Endothelial cell (in vitro differentiated cells): ENCODE results near the gene ZCCHC24. TPM values are rescaled to one million over a fixed set of nuclear protein-coding genes. Genes with fewer than 3 reads are reported as not detected.

Experiments
- DNase-seq: peaks from one replicate; pipeline ENCODE4 v3.0.0; 2021; ENCODE audit warnings: low spot score
- H3K27ac Mint-ChIP-seq: one replicate; pipeline ENCODE4 v1.8.0; 2021; ENCODE audit warnings: mixed read lengths, inconsistent platforms; ENCODE audit not compliant: unreplicated experiment
- H3K27me3 Mint-ChIP-seq: one replicate; pipeline ENCODE4 v1.8.0; 2021; ENCODE audit warnings: mild to moderate bottlenecking, moderate library complexity, mixed read lengths, inconsistent platforms; ENCODE audit not compliant: unreplicated experiment
- H3K36me3 Mint-ChIP-seq: one replicate; pipeline ENCODE4 v1.8.0; 2021; ENCODE audit warnings: mild to moderate bottlenecking, low read depth, mixed read lengths, inconsistent platforms; ENCODE audit not compliant: unreplicated experiment
- H3K4me1 Mint-ChIP-seq: one replicate; pipeline ENCODE4 v1.8.0; 2021; ENCODE audit warnings: mild to moderate bottlenecking, mixed read lengths, inconsistent platforms; ENCODE audit not compliant: unreplicated experiment
- H3K4me3 Mint-ChIP-seq: one replicate; pipeline ENCODE4 v1.8.0; 2021; ENCODE audit warnings: mild to moderate bottlenecking, mixed read lengths, inconsistent platforms; ENCODE audit not compliant: unreplicated experiment
- H3K9me3 Mint-ChIP-seq: one replicate; pipeline ENCODE4 v1.8.0; 2021; ENCODE audit warnings: mixed read lengths, inconsistent platforms; ENCODE audit not compliant: unreplicated experiment
- total RNA-seq: library from RNA; stranded (reverse); fragmentation: NEBNext Ultra II Directional; extraction: Animal tissue kit (Norgen Biotek cat#: 25700); gene quantifications from one replicate; pipeline ENCODE4 v1.2.1, GENCODE V29; 2021; ENCODE audit not compliant: unreplicated experiment
- TF ChIP-seq, protein P1 (sequence below): fragments of 200-600 bp; sonication (generic); IDR thresholded peaks from one replicate; pipeline ENCODE4 v1.5.0; 2021; ENCODE audit warnings: antibody characterized with exemption; ENCODE audit not compliant: unreplicated experiment

Gene ZCCHC24
- total RNA-seq, 1 donor from 2014 or later: 60.0 TPM

DNA sequence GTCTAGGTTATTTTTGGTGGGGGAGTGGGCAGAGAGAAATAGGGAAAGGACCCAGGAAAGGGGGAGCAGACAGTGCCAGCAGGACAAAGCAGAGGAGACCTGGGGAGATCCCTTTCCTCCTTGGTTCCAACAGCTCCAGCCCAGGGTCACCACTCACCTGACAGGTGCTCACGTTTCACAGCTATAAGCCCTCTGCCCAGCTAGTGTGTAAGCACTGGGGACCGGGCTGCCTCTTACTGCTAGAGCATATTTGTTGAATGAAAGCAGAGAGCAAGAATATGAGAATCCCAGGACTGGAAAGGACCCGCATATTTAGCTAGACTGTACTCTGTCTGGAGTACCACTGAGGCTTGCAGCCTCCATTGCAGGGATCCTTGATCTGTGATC, 6.7 kb downstream of the ZCCHC24 start:
- no peak overlapping the region for H3K27ac Mint-ChIP-seq
- DNase-seq: no peak
- H3K27me3 Mint-ChIP-seq: peaks cover 8% of the 10 kb centered on the region
- TF ChIP-seq, protein P1, sequence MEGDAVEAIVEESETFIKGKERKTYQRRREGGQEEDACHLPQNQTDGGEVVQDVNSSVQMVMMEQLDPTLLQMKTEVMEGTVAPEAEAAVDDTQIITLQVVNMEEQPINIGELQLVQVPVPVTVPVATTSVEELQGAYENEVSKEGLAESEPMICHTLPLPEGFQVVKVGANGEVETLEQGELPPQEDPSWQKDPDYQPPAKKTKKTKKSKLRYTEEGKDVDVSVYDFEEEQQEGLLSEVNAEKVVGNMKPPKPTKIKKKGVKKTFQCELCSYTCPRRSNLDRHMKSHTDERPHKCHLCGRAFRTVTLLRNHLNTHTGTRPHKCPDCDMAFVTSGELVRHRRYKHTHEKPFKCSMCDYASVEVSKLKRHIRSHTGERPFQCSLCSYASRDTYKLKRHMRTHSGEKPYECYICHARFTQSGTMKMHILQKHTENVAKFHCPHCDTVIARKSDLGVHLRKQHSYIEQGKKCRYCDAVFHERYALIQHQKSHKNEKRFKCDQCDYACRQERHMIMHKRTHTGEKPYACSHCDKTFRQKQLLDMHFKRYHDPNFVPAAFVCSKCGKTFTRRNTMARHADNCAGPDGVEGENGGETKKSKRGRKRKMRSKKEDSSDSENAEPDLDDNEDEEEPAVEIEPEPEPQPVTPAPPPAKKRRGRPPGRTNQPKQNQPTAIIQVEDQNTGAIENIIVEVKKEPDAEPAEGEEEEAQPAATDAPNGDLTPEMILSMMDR: no peak
- H3K4me1 Mint-ChIP-seq: peaks cover 47% of the 10 kb centered on the region
- no peaks in the 10 kb centered on the region for H3K9me3 Mint-ChIP-seq
- H3K4me3 Mint-ChIP-seq: no peak overlapping the region
- H3K36me3 Mint-ChIP-seq: peaks cover 30% of the 10 kb centered on the region

DNA sequence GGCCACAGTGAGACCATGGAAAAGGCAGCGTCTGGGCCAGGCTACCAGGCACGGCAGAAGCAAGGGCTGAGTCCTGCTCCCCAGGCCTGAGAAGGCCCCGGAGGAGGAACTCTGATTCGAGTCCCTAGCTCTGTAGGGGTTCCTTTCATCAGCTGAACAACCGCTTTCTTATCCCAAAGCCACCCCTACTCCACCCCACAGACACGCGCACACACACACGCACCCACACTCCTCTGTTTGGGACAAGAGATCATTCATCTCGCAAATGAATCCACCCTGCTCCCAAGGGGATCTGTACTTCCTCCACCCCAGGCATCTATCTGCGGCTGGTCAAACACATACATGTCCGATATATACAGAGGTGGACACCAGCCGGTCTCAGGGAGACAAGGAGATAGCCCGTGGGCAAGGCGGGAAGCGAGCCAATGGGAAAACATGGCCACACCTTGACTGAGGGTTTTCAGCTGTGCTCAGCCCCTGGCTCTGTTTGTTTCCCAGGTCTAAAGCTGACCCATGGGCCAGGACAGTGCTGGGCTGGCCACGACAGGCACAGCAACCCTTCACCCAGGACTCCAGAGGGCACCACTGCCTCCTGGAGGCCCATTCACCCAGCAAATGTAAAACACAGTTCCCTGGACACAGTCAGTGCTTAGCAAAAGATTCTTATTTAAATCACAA, 7.3 kb downstream of the ZCCHC24 start:
- Mint-ChIP-seq H3K4me3 (no peak overlapping the region), H3K27ac (no peak overlapping the region), H3K4me1 (peaks cover 41% of the 10 kb centered on the region), H3K36me3 (peaks cover 25% of the 10 kb centered on the region), H3K27me3 (peaks cover 3% of the 10 kb centered on the region), H3K9me3 (no peaks in the 10 kb centered on the region)
- TF ChIP-seq, protein P1: no peak
- DNase-seq: no peak

DNA sequence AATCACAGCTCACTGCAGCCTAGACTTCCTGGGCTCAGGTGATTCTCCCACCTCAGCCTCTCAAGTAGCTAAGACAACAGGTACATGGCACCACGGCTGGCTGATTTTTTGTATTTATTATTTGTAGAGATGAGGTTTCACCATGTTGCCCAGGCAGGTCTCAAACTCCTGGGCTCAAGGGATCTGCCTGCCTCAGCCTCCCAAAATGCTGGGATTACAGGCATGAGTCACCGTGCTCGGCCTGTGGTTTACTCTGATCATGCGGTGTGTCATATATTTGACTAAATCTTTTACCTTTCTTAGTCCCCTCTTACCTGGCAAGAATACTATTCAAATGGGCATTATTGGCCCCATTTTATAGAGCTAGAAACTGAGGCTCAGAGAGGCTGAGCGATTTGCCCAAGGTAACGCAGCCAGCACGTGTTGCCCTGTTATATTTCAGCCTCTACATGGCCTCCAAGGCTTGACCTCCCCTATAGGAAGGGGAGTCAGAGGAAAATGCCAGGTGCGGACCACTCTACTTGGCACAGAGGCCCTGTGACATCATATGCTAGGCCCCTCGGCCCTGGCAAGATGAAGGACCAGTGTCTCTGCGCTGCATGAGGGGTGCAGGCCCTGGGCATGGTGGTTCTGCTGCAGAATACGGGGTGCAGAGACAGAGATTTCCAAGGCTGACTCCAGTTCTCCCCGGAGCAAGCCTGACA, 8.2 kb downstream of the ZCCHC24 start:
- Mint-ChIP-seq H3K9me3 (no peaks in the 10 kb centered on the region), H3K27me3 (peaks cover 2% of the 10 kb centered on the region), H3K36me3 (peaks cover 22% of the 10 kb centered on the region), H3K4me3 (no peak overlapping the region), H3K27ac (no peak overlapping the region), H3K4me1 (peaks cover 39% of the 10 kb centered on the region)
- TF ChIP-seq, protein P1: no peak
- DNase-seq: no peak

DNA sequence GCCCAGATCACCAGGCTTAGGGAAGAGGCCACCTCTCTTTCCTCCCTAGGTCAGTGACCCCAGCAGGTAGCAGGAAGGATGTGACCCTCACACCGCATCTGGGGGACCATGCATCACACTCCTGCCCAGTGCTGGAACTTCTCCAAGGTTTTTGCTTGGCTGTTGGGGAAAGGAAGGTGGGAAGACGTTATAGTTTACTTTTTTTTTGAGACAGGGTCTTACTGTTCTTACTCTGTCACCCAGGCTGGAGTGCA, 8.6 kb downstream of the ZCCHC24 start:
- no peak for DNase-seq
- TF ChIP-seq, protein P1: no peak
- Mint-ChIP-seq H3K4me1 (peaks cover 36% of the 10 kb centered on the region), H3K9me3 (no peaks in the 10 kb centered on the region), H3K27ac (no peak overlapping the region), H3K36me3 (peaks cover 22% of the 10 kb centered on the region), H3K4me3 (no peak overlapping the region), H3K27me3 (peaks cover 2% of the 10 kb centered on the region)

DNA sequence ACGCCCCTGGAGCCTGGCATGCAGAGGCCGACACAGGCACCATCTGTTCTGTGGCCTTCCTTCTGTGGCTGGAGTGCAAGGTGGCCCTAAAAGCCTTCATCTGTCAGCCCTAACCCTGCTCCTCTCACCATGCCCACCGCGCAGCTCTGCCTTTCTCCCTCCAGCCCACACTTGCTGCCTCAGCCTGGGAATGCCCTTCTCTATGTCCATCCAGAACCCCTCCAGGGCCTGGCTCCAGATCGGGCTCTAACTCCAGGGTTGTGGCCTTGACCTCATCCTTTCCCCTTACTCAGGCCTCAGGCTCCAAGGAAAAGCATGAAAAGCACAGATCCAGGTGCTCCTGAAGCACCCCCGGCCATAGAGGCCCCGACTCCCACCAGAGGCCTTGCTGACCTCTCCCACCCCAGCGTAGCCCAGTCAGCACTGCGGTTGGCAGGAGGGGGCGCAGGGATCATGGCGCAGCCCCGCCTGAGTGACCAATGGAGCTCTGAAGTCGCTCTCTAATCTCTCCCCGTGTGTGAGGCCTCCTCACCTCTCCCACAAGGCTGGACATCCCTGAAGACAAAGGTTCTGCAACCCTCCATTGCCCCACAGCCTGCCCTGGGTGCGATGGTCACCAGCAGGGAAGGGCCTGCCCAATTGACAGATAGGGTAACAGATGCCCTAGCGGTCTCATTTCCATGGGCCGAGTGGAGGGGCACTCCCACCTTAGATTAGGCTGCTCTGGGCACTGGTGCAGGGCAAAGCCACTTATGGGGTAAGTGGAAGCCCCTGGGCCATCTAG, 9.2 kb downstream of the ZCCHC24 start:
- Mint-ChIP-seq H3K4me3 (no peak overlapping the region), H3K4me1 (peaks cover 36% of the 10 kb centered on the region), H3K9me3 (no peaks in the 10 kb centered on the region), H3K27ac (no peak overlapping the region), H3K36me3 (peaks cover 22% of the 10 kb centered on the region), H3K27me3 (peaks cover 2% of the 10 kb centered on the region)
- TF ChIP-seq, protein P1: no peak
- no peak for DNase-seq
